CD14-positive monocyte (primary cell): ENCODE measurements around the gene MEIS2. TPM values are rescaled to one million over a fixed set of nuclear protein-coding genes. Genes with fewer than 3 reads are reported as not detected.

Experiments
- DNase-seq, 3 donors: peaks; one replicate each; pipeline ENCODE4 v3.0.0-alpha.2; 2011 to 2022
- H2AFZ ChIP-seq: 2 replicates; pipeline ENCODE4 v1.6.0; 2012; ENCODE audit warnings: mild to moderate bottlenecking, low read depth, low read length, inconsistent platforms; ENCODE audit not compliant: insufficient read depth, poor library complexity, severe bottlenecking
- H3K27ac ChIP-seq, 2 donors: 1 replicate in 1 of 2; 2 replicates in 1 of 2; pipeline ENCODE4 v1.5.1; 2012 to 2013; ENCODE audit warnings: low read length in 2 of 2, control low read depth in 1 of 2, inconsistent platforms in 1 of 2, low read depth in 1 of 2, mild to moderate bottlenecking in 1 of 2
- H3K27me3 ChIP-seq, 2 donors: one replicate each; pipeline versions ENCODE4 v1.6.0 to v1.6.1; 2011 to 2013; ENCODE audit warnings: low read length in 2 of 2; ENCODE audit not compliant: control insufficient read depth in 2 of 2, insufficient read depth in 2 of 2
- H3K36me3 ChIP-seq, 2 donors: replicated peaks in 1 of 2; 1 replicate in 1 of 2; 2 replicates in 1 of 2; pipeline versions ENCODE4 v1.5.1 to v1.6.1; 2012 to 2013; ENCODE audit warnings: low read length in 2 of 2, control low read depth in 1 of 2, inconsistent platforms in 1 of 2, mild to moderate bottlenecking in 1 of 2; ENCODE audit not compliant: insufficient read depth in 2 of 2, control insufficient read depth in 1 of 2
- H3K4me1 ChIP-seq, 2 donors: 1 replicate in 1 of 2; 2 replicates in 1 of 2; pipeline versions ENCODE4 v1.5.1 to v1.6.1; 2012 to 2013; ENCODE audit warnings: low read length in 2 of 2, control low read depth in 1 of 2, inconsistent platforms in 1 of 2, mild to moderate bottlenecking in 1 of 2, moderate library complexity in 1 of 2; ENCODE audit not compliant: insufficient read depth in 2 of 2, control insufficient read depth in 1 of 2
- H3K4me2 ChIP-seq: replicated peaks from 2 replicates; pipeline ENCODE3; 2012; ENCODE audit warnings: low read length, moderate library complexity, mild to moderate bottlenecking; ENCODE audit not compliant: poor library complexity, severe bottlenecking; ENCODE audit errors: extremely low read depth
- H3K4me3 ChIP-seq, 3 experiments: fragments of 200-600 bp in 1 of 3; sonication (generic) in 1 of 3; replicated peaks in 1 of 3; 1 replicate in 2 of 3; 2 replicates in 1 of 3; pipeline ENCODE4 v1.5.1; 2011 to 2013; ENCODE audit warnings: low read length in 3 of 3, mild to moderate bottlenecking in 3 of 3, control low read depth in 2 of 3, low read depth in 2 of 3, inconsistent platforms in 1 of 3, moderate library complexity in 1 of 3
- H3K79me2 ChIP-seq: 2 replicates; pipeline ENCODE4 v1.6.0; 2012; ENCODE audit warnings: mild to moderate bottlenecking, control low read depth, inconsistent platforms, low read length, moderate library complexity; ENCODE audit not compliant: insufficient read depth
- H3K9ac ChIP-seq: 2 replicates; pipeline ENCODE4 v1.6.0; 2017; ENCODE audit warnings: low read length, mild to moderate bottlenecking; ENCODE audit not compliant: insufficient read depth, poor library complexity, severe bottlenecking
- H3K9me3 ChIP-seq, 2 donors: replicated peaks in 1 of 2; 1 replicate in 1 of 2; 2 replicates in 1 of 2; pipeline versions ENCODE4 v1.5.1 to v1.6.1; 2012 to 2013; ENCODE audit warnings: low read length in 2 of 2, control low read depth in 1 of 2; ENCODE audit not compliant: control insufficient read depth in 1 of 2, insufficient read depth in 1 of 2
- H4K20me1 ChIP-seq: 2 replicates; pipeline ENCODE4 v1.6.0; 2012; ENCODE audit warnings: mild to moderate bottlenecking, low read length, control low read depth, moderate library complexity; ENCODE audit not compliant: insufficient read depth
- H3K27ac Mint-ChIP-seq, 7 donors: one replicate each; pipeline ENCODE4 v1.8.0; 2020; ENCODE audit warnings: mild to moderate bottlenecking in 7 of 7, mixed read lengths in 7 of 7, moderate library complexity in 6 of 7, inconsistent platforms in 2 of 7
- H3K27me3 Mint-ChIP-seq, 3 donors: one replicate each; pipeline ENCODE4 v1.8.0; 2021 to 2022; ENCODE audit warnings: low read depth in 3 of 3, mild to moderate bottlenecking in 3 of 3, mixed read lengths in 3 of 3, moderate library complexity in 3 of 3, inconsistent platforms in 1 of 3
- H3K36me3 Mint-ChIP-seq, 2 donors: one replicate each; pipeline ENCODE4 v1.8.0; 2020; ENCODE audit warnings: mixed read lengths in 2 of 2, inconsistent platforms in 1 of 2, mild to moderate bottlenecking in 1 of 2
- H3K4me1 Mint-ChIP-seq: one replicate; pipeline ENCODE4 v1.8.0; 2020; ENCODE audit warnings: mild to moderate bottlenecking, mixed read lengths
- H3K4me3 Mint-ChIP-seq, 2 donors: one replicate each; pipeline ENCODE4 v1.8.0; 2020; ENCODE audit warnings: mild to moderate bottlenecking in 2 of 2, mixed read lengths in 2 of 2, moderate library complexity in 1 of 2
- H3K9me3 Mint-ChIP-seq, 7 donors: one replicate each; pipeline ENCODE4 v1.8.0; 2020 to 2022; ENCODE audit warnings: mixed read lengths in 7 of 7, mild to moderate bottlenecking in 6 of 7, moderate library complexity in 6 of 7, inconsistent platforms in 2 of 7
- CTCF ChIP-seq: fragments of 200-600 bp; IDR thresholded peaks from one replicate; pipeline ENCODE4 v1.8.0; 2022; ENCODE audit warnings: antibody characterized with exemption, mild to moderate bottlenecking
- WGBS: methylation state at CpG from one replicate; pipeline ENCODE4 v1.1.5; 2013; ENCODE audit warnings: missing lambda C conversion rate; ENCODE audit not compliant: insufficient coverage; 5-methylcytosine and 5-hydroxymethylcytosine counted together
- intact Hi-C, 2 donors: fragments of 100-400 bp; cut with micrococcal nuclease; formaldehyde crosslinking; loops; one replicate each; pipeline versions ENCODE4 v1.15.0 to v1.15.1; 2023
- polyA plus RNA-seq, 3 donors: library from polyadenylated mRNA; depleted of rRNA in 1 of 3; unstranded in 2 of 3; stranded (reverse) in 1 of 3; fragments of 300-500 nt in 2 of 3; fragments of >200 nt in 1 of 3; fragmentation: Illumina TruSeq in 2 of 3; gene quantifications; 1 replicate in 2 of 3; 2 replicates in 1 of 3; pipeline ENCODE4 v1.2.3, GENCODE V29; 2012 to 2021

Gene MEIS2
- polyA plus RNA-seq, 3 donors: not detected

- intact Hi-C loops: no loop called here
- H3K36me3 ChIP-seq: no peaks in the 10 kb centered on the region
- no peak for DNase-seq
- H3K9ac ChIP-seq: no peak overlapping the region
- no peak overlapping the region for H3K4me2 ChIP-seq
- no peaks in the 10 kb centered on the region for H3K79me2 ChIP-seq
- no peaks in the 10 kb centered on the region for H3K27me3 ChIP-seq
- H3K9me3 Mint-ChIP-seq: peaks cover 0 to 12% (median 6%) of the 10 kb centered on the region in 7 donors
- no peaks in the 10 kb centered on the region for H3K4me1 Mint-ChIP-seq
- no peaks in the 10 kb centered on the region for H4K20me1 ChIP-seq
- H3K4me3 Mint-ChIP-seq: no peak overlapping the region
- no peak for TF ChIP-seq CTCF
- H3K27ac Mint-ChIP-seq: no peak overlapping the region
- no peak overlapping the region for H3K27ac ChIP-seq
- no CpG with 5 or more reads among the region's 2 CpGs for WGBS
- no peak overlapping the region for H2AFZ ChIP-seq
- H3K9me3 ChIP-seq: peaks cover 0 to 3% of the 10 kb centered on the region in 2 donors
- peaks cover 1 to 4% (median 1%) of the 10 kb centered on the region in 3 donors for H3K27me3 Mint-ChIP-seq
- H3K36me3 Mint-ChIP-seq: no peaks in the 10 kb centered on the region
- no peaks in the 10 kb centered on the region for H3K4me1 ChIP-seq
- no peak overlapping the region for H3K4me3 ChIP-seq
Observed at GRCh38 chr15:36850864-36851263, 249.5 kb downstream of the MEIS2 start.

DNA sequence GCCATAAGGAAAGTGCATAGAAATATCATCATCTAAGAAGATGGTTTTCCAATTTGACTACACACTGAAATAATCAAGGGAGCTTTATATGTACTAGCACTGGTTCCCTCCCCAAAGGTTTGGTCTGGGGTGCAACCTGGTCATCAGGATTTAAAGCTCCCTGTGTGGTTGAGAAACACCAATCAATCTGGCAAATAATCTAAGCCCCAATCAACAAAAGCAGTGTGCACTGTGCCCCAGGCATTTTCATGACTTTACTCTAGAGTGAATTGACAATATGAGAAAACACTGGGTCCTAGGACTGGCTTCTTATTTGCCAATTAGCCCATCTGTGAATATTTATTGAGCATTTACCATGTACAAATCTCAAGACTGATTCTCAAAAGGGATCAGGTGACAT lies 255.1 kb downstream of the MEIS2 start:
- H3K27ac Mint-ChIP-seq: no peak overlapping the region
- Histone ChIP-seq H3K4me1 (no peaks in the 10 kb centered on the region), H4K20me1 (no peaks in the 10 kb centered on the region), H3K79me2 (no peaks in the 10 kb centered on the region), H3K4me2 (no peak overlapping the region), H3K27ac (no peak overlapping the region), H2AFZ (no peak overlapping the region), H3K36me3 (no peaks in the 10 kb centered on the region), H3K9ac (no peak overlapping the region), H3K27me3 (no peaks in the 10 kb centered on the region), H3K4me3 (no peak overlapping the region), H3K9me3 (peaks cover 0 to 3% of the 10 kb centered on the region in 2 donors)
- no peak for DNase-seq
- no peak for TF ChIP-seq CTCF
- H3K4me3 Mint-ChIP-seq: no peak overlapping the region
- no peaks in the 10 kb centered on the region for H3K4me1 Mint-ChIP-seq
- H3K9me3 Mint-ChIP-seq: peaks cover 0 to 6% (median 3%) of the 10 kb centered on the region in 7 donors
- H3K36me3 Mint-ChIP-seq: no peaks in the 10 kb centered on the region
- intact Hi-C loops: no loop called here
- no peaks in the 10 kb centered on the region for H3K27me3 Mint-ChIP-seq
